Activated effector memory CD4-positive, alpha-beta T cell treated with anti-CD3 and anti-CD28 coated beads, Interleukin-2, amount 50 U/mL, for 16 hours (primary cell): Measurements from ENCODE around the gene SULT2B1.
A peak's percentile ranks its signal among the peaks of the same experiment; 100 is the strongest.
"Not testable (repeated sequence)": the region's sequence is repeated elsewhere in the genome, so short reads cannot be mapped to it uniquely, and the experiment has no call there.

Experiments
- DNase-seq: peaks from one replicate; pipeline ENCODE4 v3.0.0-alpha.2; 2020

The SULT2B1 gene

GRCh38 chr19:48561412-48561811 lies 9.4 kb downstream of the SULT2B1 start:
- no peak for DNase-seq

DNA sequence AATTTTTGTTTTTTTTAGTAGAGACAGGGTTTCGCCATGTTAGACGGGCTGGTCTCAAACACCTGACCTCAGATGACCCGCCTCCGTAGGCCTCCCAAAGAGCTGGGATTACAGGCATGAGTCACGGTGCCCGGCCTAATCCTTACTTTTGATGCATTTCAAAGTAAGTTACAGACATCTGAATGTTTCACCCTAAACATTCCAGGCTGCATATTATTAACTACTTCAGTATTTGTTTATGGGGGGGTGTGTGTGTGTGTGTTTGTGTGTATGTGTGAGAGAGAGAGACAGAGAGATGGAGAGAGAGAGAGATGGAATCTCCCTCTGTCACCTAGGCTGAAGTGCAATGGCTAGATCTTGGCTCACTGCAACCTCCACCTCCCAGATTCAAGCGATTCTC lies 13.1 kb downstream of the SULT2B1 start:
- no peak for DNase-seq

DNA sequence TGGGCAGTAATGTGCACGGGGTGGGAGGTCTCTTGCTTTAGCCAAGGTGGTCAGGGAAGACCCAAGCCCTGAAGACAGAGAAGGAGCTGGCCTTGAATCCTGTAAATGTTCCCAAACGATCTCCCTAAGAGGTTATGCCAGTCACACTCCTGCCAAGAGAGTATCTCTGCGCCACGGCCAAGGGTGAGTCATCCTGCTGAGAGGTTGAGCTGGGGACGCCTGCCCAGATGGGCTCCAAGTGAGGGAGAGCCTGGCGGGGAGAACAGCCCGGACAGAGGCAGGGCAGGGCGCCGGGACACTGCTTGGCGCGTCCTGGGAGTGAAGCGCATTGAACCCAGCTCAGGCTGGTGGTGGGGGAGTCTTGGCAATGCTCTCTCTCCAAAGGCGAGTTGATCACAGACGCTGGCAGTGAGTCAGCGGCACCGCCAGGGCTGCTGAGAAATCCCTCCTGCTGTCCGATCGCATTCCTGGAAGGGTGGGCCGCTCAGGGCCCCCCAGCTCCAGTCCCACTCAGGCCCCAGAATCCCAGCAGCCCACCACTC lies 16.4 kb downstream of the SULT2B1 start:
- no peak for DNase-seq

DNA sequence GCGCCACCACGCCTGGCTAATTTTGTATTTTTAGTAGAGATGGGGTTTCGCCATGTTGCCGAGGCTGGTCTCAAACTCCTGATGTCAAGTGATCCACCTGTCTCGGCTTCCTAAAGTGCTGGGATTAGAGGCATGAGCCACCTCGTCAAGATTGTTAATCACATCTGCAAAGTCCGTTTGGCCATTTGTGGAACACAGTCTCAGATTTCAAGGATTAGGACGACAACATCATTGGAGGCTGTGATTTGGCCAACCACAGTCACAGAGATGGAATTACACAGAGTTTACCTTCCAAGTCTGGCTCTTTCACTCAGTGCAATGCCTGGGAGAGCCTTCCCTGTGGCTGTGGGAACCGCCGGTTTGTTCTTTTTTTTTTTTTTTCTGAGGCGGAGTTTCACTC lies 17.8 kb downstream of the SULT2B1 start:
- no peak for DNase-seq

DNA sequence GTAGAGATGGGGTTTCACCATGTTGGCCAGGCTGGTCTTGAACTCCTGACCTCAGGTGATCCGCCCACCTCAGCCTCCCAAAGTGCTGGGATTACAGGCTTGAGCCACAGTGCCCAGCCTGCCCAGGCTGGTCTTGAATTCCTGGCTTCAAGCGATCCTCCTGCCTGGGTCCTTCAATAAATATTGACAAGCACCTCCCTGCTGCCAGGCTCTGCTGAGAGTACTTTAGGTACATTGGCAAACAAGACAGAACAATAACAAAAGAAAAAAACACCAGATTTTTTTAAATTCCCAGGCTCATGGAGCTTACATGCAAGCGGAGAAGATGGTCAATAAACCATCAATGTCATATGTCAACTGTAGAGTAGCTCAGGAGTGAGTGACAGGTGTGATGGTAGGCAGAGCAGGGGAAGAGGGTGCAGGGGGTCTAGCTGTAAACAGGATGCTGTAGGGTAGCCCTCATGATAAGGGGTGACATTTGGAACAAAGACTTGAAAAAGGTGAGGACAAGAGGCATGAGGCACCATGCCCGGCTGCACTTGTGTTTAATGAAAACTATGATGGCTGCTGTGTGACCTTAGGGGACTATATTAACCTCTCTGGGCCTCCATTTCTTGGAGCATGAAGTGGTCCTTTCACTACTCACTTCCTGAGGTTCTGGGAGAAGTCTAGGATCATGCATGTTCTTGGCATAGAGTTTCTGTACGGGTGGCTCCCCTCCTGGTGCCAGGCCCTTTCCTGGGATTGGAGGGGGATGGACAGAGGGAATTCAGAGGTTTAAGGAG lies 19.6 kb downstream of the SULT2B1 start:
- no peak for DNase-seq

DNA sequence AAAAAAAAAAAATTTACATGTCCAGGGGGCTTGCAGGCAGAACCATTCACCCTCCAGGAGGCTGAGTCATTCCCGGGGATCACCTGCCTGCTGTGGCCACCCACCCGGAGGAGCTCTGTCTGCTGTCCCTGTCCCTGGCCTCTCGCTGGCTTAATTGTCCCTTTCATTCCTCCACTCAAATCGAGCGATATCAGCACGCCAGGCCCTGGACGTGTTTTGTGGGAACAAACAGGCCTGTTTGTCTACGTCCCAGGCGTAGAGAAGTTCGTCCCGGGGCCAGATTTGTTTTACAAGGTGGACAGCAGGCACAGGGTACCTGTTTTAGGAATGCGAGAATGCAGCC lies 21.2 kb downstream of the SULT2B1 start:
- no peak for DNase-seq

GRCh38 chr19:48575931-48576622 lies 24.1 kb downstream of the SULT2B1 start:
- no peak for DNase-seq

- DNase-seq, result not testable (repeated sequence)
Measured at GRCh38 chr19:48577908-48578307, 25.9 kb downstream of the SULT2B1 start.

GRCh38 chr19:48578891-48579290 lies 26.9 kb downstream of the SULT2B1 start:
- DNase-seq, result no peak

DNA sequence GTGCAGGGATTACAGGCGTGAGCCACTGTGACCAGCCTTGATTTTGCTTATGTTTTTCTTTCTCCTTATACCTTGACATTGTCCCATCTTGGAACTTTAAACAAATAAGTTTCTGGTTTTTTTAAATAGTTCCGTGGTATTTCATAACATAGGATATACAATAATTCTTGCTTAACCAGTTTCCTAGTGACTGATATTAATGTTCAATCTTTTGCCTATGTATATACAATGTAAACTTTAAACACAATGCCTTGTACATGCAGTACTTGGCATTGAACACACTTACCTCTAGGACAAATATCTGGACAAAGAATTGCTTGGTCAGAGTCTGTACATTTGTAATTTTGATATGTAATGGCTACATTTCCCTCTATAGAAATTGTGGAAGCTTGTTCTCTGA lies 30.2 kb downstream of the SULT2B1 start:
- DNase-seq, result no peak

DNA sequence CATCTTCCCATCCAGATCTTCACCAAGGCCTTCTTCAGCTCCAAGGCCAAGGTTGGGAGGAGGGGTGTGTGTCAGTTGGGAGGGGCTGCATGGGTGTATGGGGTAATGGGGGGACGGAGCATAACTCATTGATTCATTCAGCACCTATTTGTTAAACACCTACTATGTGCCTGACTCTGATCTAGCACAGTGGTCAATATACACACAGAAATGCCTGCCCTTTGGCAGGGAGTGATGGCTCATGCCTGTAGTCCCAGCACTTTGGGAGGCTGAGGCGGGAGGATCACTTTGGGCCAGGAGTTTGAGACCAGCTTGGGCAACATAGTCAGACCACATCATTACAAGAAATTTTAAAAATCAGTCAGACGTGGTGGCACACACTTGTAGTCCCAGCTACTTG lies 35.4 kb downstream of the SULT2B1 start:
- DNase-seq, result no peak

DNA sequence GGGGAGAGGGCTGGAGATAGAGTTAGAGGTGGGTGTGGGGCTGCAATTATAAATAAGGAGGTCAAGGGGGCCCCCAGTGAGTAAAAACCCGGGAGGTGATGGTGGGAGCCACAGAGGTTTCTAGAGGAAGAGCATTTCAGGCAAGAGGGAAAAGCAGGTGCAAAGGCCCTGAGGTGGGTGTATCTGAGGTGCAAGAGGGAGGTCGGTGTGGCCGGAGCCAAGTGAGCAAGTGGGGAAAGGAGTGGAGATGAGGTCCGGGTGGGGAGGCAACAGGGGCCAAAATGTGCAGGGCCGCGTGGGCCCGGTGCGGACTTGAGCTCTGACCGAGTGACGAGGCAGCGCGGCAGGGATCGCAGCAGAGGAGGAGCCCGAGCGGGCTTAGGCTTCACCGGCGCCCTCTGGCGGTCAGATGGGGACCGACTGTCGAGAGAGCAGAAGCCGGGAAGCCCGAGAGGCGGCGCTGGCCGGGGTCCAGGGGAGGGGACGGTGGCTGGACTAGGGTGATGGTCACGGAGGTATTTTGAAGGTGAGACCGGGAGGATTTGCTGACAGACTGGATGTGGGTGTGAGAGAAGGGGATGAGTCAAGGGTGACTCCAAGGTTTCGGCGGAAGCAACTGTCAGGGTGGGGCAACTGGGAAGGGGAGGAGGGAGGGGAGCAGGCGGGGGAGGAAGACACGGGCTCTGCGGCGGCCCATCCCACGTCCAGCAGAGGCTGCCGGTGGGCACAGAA lies 36.9 kb downstream of the SULT2B1 start:
- DNase-seq, result peak; percentile 95

GRCh38 chr19:48591021-48591420 lies 39.0 kb downstream of the SULT2B1 start:
- no peak for DNase-seq

GRCh38 chr19:48595171-48595570 lies 43.2 kb downstream of the SULT2B1 start:
- no peak for DNase-seq

DNA sequence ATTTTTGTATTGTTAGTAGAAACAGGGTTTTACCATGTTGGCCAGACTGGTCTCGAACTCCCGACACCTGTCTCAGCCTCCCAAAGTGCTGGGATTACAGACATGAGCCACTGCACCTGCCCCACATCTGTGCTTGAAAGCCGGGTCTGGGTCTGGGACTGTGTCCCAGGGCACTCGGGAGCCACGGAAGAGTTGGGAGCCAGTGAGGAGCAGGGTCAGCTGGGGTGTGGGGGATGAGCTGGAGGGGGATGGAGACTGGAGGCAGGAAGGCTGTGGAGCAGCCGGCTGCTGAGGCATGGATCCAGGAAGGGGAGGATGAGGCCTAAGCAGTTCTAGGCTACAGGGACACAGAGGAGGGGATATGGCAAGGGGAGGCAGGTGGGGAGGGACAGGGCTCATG lies 43.9 kb downstream of the SULT2B1 start:
- no peak for DNase-seq

GRCh38 chr19:48596237-48596636 lies 44.3 kb downstream of the SULT2B1 start:
- DNase-seq, result no peak

DNA sequence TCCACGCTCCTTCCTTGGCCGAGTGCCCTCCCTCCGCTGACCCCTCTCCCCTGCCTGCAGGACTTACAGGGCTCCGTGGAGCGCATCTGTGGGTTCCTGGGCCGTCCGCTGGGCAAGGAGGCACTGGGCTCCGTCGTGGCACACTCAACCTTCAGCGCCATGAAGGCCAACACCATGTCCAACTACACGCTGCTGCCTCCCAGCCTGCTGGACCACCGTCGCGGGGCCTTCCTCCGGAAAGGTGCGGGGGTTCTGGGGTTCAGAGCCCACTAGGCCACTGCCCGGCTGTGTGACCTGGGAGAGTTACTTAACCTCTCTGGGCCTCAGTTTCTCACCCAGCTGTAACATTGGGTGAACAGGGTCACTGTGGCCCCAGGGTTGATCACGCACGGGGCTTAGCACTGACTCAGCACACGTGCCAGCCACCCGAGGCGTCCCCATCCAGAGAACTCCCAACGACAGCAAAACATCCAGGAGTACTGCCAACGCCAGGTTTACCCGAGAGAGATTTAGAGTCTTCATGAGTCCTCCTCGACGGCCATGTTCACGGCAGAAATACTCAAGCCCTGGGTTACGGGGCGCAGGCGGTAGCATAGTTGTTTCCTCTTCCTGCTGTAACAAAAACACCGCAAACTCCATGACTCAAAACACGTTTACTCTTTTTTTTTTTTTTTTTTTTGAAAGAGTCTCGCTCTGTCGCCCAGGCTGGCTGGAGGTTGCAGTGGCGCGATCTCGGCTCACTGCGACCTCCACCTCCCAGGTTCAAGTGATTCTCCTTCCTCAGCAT lies 44.9 kb downstream of the SULT2B1 start:
- DNase-seq, result peak; percentile 78

DNA sequence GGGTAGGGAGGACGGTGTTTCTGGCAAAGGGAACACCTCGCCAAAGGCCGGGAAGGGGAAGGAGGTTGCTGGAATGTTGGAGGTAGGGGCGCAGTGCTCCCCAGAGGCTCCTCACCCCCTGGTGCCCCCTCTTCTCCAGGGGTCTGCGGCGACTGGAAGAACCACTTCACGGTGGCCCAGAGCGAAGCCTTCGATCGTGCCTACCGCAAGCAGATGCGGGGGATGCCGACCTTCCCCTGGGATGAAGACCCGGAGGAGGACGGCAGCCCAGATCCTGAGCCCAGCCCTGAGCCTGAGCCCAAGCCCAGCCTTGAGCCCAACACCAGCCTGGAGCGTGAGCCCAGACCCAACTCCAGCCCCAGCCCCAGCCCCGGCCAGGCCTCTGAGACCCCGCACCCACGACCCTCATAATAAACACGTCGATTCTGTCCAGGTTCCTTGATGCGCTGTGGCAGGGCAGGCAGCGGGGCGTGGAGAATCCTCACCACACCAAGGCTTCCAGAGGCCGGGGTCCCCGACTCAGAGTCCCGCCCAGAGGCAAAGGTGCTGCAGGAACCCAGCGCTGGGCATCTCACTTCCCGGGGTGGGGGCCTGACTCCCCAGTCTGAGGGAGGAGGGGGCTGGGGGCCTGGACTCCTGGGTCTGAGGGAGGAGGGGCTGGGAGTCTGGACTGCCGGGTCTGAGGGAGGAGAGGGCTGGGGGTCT lies 47.2 kb downstream of the SULT2B1 start:
- DNase-seq, result no peak

DNA sequence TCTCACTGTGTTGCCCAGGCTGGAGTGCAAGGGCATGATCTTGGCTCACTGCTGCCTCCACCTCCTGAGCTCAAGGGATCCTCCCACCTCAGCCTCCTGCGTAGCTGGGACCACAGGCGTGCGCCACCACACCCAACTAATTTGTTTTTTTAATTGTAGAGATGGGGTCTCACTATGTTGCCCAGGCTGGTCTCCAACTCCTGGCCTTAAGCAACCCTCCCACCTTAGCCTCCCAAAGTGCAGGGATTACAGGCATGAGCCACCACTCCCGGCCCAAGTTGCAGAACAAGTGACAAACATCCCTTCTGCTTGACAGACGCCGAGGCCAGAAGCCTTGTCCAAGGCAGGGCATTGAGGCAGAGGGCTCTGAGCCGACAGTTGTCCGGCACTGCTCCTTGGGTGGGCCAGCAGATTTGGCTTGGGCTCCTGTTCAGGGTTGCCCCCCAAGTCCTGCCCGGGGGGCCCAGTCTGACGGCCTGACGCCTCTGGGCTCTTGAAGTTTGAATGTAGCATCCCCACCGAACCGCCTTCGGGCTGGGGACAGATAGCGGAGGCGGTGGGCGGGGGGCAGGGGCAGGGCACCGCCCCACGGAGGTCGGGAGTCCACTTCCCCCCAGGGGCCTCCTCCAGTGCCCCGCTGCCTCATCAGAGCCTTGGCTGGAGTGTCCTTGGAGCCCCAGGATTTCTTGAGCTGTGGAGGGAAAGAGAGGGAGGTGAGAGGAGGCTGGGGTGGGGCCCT lies 48.9 kb downstream of the SULT2B1 start:
- DNase-seq, result no peak

DNA sequence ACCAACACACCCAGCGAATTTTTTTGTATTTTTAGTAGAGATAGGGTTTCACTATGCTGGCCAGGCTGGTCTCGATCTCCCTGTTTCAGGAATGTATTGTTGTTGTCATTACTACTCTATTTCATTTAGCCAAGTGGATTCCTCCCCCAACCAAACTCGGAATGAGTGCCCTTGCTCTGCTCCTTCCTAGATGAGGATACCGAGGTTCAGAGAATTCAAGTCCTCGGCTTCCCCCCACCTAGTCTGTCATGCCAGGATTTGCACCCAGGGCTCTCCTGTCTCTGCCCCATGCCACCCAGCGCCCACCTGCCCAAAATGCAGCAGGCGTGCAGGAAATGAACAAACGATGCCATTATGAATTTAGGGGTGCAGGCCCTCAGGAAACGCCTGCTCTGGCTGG lies 51.0 kb downstream of the SULT2B1 start:
- DNase-seq, result no peak

DNA sequence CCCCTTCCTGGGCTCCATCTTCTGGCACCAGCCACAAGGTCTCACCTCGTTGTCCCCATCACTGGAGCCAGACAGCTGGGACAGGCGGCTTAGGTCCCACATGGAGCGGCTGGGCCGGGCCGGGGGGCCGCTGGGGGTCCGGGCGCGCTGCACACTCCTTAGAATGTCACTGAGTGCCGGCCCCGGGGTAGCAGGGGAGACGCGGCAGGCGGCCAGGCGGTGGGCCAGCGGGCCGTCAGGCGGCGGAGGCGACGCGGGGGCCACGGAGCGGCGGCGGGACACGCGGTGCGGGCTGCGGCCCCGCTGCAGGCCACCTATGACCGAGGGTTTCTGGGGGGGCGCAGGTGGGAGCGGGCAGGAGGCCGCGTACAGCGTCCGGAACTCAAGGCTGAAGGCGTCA lies 51.5 kb downstream of the SULT2B1 start:
- no peak for DNase-seq

DNA sequence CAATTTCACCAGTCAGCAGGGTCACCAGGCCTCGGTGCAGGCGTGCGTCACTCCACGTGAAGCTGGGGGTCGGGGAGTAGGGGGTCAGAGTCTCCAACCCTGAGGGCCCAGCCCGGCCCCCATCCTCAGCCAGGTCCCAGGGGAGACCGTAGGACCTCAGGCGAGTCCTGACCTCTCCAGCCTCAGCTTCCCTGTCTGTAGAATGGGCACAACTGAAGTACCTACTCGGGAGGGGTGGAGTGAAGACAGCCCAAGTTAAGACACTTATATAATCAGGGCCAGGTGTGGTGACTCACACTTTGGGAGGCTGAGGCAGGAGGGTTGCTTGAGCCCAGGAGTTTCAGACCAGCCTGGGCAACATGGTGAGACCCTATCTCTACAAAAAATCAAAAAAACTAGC lies 51.9 kb downstream of the SULT2B1 start:
- DNase-seq, result no peak
